Stomach (tissue), 4 donors: ENCODE results near the gene GGT7.

Experiments used
- CTCF ChIP-seq, 7 experiments: fragments of 450-650 bp in 4 of 7; fragments of 200-600 bp in 3 of 7; sonication (generic) in 3 of 7; IDR thresholded peaks; one replicate each; pipeline ENCODE4 v1.5.1; 2016 to 2019; ENCODE audit warnings: antibody characterized with exemption in 7 of 7, control low read depth in 2 of 7, mild to moderate bottlenecking in 1 of 7
- POLR2A ChIP-seq, 4 donors: fragments of 450-650 bp; IDR thresholded peaks; one replicate each; pipeline ENCODE4 v1.6.1; 2016; ENCODE audit warnings: antibody characterized with exemption in 4 of 4, control low read depth in 2 of 4, mild to moderate bottlenecking in 1 of 4, moderate library complexity in 1 of 4

DNA sequence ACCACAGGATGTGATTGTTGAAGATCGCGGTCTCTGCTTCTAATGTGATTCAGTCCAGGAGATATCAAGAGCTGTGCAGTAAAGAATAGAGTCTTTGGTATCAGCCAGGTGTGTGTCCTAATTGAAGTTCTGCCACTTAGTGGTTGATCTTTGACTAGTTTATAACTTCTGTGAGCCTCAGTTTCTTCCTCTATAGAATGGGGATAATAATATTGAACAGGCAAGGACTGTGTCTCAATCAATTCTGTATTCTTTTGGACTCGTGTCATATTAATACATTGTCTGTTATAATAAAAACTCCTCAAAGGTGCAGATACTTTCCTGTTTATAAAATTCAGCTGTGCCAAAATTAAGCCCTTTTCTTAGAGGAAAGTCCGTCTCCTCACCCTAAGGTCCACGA, 24.1 kb downstream of the GGT7 start:
- no peak for TF ChIP-seq CTCF (IDR thresholded peaks at IDR 0.05)
- no peak for TF ChIP-seq POLR2A (IDR thresholded peaks at IDR 0.05)
